Activated CD8-positive, alpha-beta memory T cell treated with anti-CD3 and anti-CD28 coated beads for 36 hours (primary cell): Measurements from ENCODE around the gene ARHGAP22. TPM values are rescaled to one million over a fixed set of nuclear protein-coding genes. Genes with fewer than 3 reads are reported as not detected.

Source experiments
- CTCF ChIA-PET: fragments of 350-600 bp; sonication (Branson Sonifier 250); formaldehyde crosslinking; loops from one replicate; lab custom pipeline; 2021; ENCODE audit warnings: antibody characterized with exemption; lab: Charles Lee
- POLR2A ChIA-PET: fragments of 350-600 bp; sonication (Branson Sonifier 250); formaldehyde crosslinking; loops from one replicate; lab custom pipeline; 2021; ENCODE audit warnings: antibody characterized with exemption; lab: Charles Lee
- total RNA-seq, 2 experiments: library from RNA; stranded (reverse); gene quantifications; one replicate each; pipeline ENCODE4 v1.2.3, GENCODE V29; 2021

The ARHGAP22 gene
- total RNA-seq, 2 experiments from 2014 or later: not detected

DNA sequence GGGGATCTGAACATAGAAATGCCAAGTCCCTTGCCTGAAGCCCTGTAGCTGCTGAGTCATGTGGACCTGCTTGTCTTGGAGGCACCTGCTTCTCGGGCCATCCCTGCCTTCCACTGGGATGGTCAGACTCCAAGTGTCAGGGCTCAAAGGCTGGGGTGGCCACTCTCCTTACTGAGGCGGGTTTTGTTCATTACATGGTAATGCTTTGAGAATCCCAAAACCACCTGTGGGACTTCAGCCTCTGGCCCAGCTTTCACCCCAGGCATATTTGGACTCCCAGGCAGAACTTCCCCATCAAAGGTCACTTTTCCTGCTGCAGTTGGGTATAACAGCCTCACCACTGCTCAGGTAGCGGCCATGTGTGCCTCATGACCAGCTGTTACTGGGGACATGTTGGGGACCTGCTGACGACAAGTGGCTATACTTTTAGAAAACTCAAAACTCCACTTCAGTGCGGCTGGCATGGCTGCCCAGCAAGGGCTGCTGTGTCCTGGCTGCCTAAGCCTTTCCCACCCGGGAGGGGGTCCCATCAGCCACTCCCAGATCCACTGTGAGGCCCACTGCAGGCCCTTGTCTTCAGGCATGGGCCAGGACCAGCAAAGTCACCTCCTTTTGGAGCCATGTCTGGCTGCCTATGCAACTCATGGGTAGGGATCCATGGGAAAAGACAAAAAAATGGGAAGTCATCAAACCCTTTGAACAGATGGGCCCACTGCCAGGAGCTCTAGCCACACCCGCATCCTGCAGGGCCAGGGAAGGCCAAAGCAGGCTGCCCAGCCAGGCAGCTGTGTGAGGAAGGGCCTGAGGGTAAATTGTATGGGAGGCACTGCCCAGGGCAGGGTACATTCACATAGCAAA, 96.7 kb downstream of the ARHGAP22 start:
- POLR2A ChIA-PET: no interaction called here
- CTCF ChIA-PET: no interaction called here

DNA sequence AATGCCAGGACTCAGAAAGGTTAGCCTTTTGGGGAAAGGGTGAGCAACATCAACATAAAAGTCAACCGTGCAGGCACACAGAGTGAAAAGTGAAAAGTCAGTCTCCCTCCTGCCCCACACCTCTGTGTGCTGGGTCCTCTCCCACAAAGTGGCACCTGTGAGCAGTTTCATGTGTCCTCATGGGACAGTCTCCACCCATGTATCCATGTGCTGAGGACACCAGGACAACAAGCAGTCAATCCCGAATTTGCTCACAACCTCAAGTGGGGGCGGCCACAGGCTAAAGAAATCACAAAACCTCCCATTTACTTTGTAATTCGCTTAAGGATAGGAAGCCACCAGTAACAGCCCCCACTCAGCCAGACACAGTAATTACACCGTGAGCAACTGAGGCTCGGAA, 97.4 kb downstream of the ARHGAP22 start:
- POLR2A ChIA-PET: no interaction called here
- CTCF ChIA-PET: no interaction called here

DNA sequence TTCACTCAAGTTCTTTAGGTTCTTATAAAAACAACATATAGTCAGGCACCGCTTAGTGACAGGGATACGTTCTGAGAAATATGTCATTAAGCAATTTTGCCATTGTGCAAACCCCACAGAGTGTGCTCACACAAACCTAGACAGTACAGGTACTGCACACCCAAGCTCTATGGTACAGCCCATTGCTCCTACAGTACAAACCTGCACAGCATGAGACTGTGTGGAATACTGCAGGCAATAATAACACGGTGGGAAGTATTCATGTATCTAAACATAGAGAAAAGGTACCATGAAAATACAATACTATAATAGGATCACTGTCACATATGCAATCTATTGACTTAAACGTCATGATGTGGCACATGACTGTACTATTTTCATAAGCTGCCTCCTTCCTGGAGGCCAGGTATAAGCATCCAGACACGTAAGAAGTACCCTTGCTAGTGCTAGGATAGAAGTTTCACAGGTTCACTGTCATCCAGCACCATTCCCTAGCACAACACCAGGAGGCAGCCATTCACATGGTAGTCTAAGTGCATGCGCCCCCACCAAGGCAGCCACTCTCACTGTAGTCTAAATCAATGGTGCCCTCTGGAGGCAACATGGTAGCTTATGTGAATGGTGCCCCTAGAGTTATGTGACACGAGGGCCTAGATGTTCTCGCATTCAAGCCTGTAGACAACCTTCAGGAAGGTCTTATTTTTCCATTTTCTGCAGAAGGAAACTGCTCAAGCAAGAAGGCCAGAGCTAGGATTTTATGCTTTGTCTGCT, 98.5 kb downstream of the ARHGAP22 start:
- ChIA-PET POLR2A (no interaction called here), CTCF (no interaction called here)

DNA sequence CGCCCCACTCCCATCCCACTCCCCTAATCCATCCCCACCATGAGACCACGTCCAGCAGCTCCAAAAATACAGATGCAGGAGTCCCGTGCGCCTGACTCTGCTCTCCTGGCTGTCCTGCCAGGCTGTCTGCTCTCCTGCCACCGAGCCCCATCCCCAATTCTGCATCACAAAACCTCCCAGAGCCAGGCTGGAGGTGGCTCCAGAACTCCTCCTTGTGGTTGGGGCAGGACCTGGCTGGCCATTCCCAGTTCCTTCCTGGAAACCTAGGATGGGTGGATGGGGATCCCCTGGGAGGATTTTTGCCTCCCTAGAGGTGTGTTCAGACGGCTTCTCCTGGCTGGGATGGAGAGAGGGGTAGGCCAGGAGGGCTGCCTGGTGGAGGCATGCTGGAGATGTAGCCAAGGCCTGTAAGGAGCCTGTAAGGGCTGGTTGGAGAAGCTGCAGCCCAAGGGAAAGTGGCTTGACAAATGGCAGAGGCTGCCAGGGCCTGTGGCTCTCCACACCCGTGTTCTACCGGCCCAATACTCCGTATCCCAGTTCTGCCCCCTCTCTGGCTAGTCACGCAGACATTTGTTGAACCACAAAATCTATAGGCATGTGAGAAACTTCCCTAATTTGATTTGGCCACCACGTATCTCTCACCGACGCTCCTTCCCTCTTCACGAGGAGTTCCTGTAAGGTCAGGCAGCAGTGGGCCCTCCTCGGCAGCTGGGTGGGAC, 99.3 kb downstream of the ARHGAP22 start:
- ChIA-PET CTCF (no interaction called here), POLR2A (no interaction called here)

DNA sequence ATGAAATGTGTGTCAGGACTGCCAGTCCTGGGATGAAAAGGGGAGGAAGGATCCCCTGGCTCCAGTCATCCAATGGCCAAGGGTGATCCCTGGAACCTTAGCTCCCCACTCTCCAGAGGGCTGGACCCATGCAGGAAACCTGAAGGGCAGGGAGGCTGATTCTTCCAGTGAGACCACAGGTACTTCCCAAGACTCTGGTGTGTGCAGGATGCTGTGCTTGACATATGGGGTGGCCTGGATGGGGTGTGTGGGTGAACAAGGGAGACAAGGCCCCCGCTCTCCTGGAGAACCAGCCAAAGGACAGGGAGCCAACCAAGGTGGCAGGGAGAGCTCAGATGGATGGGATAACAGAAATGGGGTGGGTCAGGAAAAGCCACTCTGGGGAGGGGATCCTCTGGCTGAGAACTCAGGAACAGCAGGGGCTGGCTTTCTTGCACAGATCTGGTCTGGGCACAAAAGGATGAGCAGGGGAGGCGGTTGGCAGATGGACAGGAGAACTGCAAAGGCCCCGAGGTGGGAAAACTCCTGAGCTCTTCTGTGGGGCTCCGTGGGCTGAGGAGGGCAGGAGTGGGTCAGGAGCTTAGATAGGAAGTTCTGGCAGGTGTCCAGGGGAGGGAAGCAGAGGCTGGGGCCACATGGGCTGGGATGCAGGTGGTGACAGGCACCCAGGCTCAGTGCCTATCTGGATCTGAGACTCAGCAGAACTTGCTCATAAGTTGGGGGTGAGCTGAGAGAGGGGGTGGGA, 100.6 kb downstream of the ARHGAP22 start:
- CTCF ChIA-PET: no interaction called here
- POLR2A ChIA-PET: no interaction called here

DNA sequence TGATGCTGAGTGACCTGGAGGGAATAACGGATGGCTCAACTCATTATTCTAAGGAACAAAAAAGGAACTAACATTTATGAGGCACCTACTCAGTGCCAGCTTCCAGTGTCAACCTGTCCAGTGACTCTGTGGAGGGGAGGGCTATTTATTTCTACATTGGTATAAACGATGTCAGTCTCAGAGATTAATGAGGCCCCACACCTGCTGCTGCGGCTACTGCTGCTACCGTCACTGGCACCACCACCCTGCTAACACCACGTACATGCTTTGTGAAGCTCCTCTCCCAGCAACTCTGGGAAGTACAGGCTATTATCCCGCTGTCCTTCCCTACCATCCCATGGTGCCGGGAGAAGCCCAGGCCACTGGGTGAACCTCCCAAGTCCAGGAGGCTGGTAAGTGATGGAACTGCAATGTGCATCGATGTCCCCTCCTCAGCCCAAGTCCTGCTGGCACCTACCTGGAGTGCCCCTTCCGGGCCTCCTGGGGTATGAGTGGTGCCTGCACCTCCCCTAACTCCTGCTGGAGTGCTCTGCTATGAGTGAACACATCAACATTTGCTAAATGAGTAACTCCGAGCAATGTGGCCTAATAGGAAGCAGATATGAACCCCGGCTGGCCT, 101.5 kb downstream of the ARHGAP22 start:
- CTCF ChIA-PET: no interaction called here
- POLR2A ChIA-PET: no interaction called here

DNA sequence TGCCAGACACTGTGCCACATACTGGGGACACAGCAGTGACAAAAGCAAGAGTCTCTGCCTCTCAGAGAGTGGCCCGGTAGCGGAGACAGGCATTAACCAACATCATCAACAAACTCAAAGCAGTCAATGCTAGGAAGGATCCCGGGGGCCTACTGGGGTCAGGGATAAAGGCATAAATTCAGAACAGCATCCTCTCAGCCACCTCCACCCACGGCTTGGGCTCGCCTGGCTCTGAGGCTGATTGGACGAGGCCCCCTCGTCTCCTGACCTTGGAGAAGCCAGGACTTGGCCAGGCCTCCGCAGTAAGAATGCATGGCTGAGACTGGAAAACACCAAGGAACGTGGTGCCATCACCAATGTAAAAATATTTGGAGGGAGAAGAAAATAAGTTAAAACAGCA, 102.1 kb downstream of the ARHGAP22 start:
- POLR2A ChIA-PET: no interaction called here
- CTCF ChIA-PET: no interaction called here

DNA sequence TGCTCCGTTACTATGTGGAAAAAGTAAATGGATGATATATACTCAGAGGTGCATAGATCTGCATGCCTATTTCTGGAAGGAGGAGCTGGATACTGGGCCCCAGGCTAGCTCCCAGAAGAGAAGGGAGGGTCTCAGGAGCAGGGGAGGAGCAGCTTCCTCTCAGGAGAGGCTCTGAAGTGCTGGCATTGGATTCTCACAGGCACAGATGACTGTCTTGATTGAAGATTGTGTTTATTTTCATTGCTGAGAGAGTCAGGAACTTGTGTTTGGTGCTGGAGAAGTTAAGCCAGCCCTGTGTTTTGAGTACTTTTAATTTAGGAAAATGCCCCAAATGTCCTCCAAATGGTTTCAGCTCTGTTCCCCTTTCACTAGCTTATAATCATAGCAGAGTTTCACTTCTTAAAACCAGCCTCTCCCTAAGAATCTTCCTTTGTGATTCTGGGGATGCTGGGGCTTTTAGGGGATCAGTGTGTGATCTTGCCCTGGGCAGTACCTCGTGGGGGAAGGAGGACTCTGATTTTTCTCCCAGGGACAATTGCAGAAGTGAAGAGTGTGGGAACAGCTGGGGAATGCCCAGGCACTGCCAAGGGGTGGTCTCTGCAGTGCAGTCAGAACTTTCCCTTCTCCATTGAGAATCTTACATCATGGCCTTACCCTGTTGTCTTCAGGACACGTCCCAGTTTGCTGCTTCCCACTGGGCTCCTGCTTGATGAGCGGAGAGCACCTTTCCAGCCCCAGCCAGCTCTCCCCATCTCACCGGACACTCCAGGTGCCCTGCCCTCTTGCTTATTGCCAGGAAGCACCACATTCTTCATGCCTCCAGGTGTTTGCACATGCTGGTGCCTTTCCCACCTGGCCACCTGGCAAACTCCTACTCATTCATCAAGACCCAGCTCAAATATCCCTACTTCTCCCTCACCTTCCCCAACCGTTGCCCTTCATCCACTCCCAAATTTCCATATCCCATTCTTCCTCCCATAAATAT, 102.8 kb downstream of the ARHGAP22 start:
- ChIA-PET CTCF (interaction anchor here (0.5 to 0.7 kb wide), 2 partner anchors 214 to 1300 kb away, joined by 4 read pairs; no protein-coding TSS in a partner anchor), POLR2A (no interaction called here)

DNA sequence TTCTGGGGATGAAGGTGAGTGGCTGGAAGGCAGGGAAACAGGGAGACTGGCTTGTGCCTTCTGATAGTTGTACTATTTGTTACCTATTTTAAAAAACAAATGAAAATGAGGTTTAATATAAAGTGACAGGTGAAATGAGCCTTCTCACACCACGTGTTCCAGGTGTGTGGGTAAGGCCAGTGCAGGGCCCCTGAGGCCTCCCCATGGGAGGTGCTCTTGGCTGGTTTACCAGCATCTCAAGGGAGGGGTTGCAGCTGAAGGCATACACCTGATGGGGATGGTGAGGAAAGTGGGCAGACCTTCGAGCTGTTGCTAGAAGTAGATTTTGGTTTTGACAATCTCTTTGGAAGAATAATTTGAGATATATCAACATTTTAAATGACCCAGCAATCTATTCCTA, 103.6 kb downstream of the ARHGAP22 start:
- CTCF ChIA-PET: interaction anchor here (0.5 to 0.7 kb wide), 2 partner anchors 213 to 1301 kb away, joined by 4 read pairs; no protein-coding TSS in a partner anchor
- POLR2A ChIA-PET: no interaction called here

DNA sequence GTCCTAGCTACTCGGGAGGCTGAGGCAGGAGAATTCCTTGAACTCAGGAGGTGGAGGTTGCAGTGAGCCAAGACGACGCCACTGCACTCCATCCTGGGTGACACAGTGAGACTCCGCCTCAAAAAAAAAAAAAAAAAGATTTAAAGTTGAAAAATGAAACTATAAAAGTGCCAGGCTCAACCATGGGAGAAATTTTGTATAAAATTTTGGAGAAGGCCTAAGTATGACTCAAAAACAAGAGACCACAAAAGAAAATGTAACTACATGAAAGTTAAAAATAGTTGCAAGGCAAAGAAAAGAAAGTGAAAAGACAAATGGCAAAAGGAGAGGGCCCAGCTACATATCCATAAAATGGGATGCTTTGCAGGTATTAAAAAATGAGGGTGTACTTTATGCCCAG, 104.1 kb downstream of the ARHGAP22 start:
- CTCF ChIA-PET: interaction anchor here (0.7 kb wide), 1 partner anchor 212 kb away, joined by 4 read pairs; no protein-coding TSS in a partner anchor
- POLR2A ChIA-PET: no interaction called here

DNA sequence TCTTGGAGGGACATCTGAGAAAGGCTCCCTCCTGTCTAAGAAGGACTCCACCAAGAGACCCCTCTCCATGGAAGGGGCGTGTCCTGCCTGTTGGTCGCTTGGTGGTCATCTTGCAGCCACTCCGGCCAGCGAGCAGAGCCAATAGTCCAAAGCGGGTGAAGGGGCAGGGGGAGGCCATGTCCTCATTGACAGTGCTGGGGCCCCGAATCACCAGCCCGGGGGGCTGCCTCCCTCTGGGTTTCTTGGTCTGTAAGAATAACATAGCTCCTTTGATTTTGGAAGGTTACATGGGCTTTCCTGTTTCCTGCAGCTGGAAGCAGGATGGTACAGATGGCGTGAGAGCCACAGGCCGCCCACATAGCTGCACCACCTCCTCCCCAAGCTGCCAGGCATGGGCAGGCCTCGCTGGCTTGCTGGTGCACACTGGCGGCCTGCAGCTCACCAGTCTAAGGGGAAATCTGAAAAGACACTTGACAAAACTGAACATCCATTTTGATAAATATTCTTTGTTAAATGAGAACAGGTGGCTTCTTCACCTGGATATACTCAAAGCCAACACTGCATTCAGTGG, 105.8 kb downstream of the ARHGAP22 start:
- ChIA-PET POLR2A (no interaction called here), CTCF (no interaction called here)

DNA sequence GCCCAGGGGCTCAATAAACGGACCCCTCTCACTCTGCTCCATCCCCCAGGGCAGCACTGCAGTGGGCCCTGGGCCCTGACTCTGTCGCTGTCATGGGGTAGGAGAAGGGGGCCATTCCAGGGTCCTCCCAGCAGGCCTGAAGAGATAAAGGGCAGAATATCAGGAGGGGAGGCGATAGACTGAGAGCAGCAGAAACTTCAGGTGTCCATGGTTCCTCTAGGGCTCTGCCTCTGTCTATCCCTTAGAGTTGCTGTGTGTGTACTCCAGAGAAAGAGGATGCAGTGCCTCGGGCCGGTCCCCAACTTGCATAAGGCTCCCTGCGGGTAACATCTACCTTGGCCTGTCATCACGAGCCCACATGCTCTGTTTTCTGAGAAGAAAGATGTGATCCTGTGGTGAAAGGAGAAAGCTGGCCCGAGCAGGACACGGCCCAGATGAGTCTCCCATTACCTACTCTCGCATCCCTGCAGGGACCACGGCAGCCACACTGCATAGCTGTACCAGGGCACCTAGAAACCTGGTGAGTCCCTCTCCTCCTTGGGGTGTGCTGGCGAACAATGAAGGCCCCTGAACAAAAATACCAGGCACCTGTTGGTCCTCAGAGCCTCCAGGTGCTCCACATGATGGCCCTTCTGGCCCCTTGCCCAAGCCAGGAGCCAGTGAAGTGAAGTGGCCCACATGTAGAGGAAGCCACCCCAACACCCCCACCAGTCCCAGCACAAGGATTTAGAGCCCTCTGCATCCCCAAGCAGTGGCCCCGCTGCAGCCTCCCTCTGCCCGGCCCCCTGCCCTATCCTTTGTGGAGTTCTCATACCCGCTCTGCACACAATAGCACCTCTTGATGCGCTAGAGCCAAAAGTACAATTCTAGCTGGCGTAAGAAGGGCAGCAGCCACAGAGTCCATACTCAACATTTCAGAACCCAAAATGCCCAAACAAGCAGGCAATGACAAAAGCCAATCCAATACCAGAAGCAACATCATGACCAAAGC, 106.8 kb downstream of the ARHGAP22 start:
- CTCF ChIA-PET: no interaction called here
- POLR2A ChIA-PET: no interaction called here

DNA sequence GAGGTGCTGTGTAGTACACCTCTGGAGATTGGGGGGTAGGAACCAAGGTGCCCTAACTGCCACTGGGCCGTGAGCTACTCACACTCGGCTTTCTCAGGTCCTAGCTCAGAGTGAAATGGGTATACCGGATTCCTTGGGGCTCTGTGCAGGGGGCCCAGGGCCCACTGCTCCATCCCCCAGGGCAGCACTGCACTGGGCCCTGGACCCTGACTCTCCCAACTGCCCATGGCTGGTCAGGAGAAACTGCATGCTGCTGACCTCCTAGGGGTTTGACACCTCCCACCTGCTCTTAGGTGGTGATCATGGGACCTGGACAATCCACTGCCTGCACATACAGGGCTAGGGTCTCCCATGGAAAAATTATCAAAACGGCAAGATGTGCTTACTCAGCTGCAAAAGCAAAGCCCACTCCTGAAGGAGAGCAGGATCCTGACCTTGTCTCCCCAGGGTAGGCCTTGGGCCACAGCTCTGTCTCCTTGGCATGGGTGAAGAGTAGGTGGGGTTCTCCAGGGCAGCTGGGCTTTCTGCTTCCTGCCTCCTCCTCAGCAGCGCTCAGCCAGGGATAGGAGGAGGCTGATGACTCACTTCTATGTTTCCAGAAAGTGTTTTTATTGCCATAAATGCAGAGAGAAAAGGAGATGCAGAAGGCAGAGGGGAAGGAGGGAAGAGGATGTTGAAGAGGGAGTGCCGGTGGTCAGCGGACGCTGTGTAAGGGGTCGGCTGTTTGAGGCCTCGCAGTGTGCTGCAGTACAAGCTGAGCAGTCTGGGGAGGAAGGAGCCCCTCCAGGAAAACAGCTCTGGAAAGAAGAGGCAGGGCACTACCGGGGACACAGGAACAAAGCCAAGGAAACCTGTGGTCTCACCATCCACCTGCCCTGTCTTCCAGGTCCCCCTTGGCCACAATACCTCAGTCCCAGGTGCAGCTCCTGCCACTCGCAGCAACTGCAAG, 107.8 kb downstream of the ARHGAP22 start:
- POLR2A ChIA-PET: no interaction called here
- CTCF ChIA-PET: no interaction called here

DNA sequence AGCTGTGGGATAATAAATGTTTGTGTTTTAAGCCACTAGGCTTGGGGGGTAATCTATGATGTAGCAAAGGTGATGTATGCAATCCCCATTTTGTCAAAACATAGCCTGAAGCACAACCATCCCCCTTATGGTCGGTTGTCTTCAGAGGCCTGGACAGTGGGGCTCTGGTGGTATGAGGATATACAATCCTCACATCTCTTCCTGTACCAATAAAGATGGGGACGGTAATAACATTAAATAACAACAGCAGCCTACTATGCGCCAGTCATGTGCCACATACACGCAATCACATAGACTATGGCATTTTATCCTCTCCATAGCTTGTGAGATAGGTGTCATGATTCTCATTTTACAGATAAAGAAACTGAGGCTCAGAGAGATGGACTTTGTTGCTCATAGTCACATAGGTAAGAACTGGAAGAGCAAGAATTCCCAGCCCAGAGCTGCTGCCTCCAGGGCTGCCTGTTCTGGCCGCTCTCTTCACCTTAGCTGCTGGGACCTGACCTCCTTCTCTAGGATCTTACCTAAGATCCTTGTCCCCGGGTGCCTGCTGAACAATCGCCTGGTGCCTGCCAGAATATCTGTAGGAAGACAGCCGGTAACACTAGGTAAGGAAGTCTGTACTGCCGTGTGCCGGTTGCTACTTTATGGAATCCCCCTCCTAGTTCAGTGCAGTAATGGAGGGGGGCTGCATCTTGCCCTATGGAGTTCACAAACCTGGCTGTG, 108.6 kb downstream of the ARHGAP22 start:
- CTCF ChIA-PET: no interaction called here

More for the DNA sequence above, 108.6 kb downstream of the ARHGAP22 start:
- POLR2A ChIA-PET: no interaction called here
